ENCODE data around the gene SH3BGRL2. TPM values are rescaled to one million over a fixed set of nuclear protein-coding genes. Genes with fewer than 3 reads are reported as not detected.

Gene SH3BGRL2
- total RNA-seq, 1 experiment from 2014 or later, result 13.8 TPM

DNA sequence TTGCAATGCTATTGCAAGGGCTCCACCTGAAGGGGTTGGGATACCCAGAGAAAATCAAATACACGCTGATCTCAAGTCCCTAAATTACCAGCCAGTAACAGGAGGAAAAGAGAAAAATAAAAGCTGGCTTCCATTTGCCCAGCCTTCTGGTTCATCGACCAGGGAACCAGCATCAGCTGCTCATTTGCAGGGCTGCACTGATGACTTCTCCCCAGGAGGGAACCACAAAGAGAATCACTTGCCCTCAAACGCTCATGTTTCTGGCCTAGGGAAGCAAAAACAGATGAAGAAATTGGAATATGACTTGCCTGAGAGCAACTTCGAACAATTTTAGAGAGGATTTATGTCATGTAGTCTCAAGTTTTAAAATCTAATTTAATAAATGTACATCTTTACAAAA, 119.7 kb downstream of the SH3BGRL2 start:
- TF ChIP-seq TEAD1 (CRISPR knock-in tag; IDR thresholded peaks at IDR 0.05) (no peak), TEAD4 (CRISPR knock-in tag; IDR thresholded peaks at IDR 0.05) (no peak), ZNF317 (CRISPR knock-in tag; IDR thresholded peaks at IDR 0.05; ENCODE audit: borderline replicate concordance, low read depth) (no peak), GTF2I (CRISPR knock-in tag; conservative IDR thresholded peaks at IDR 0.05) (no peak), RORB (CRISPR knock-in tag; IDR thresholded peaks at IDR 0.05) (no peak), PREB (CRISPR knock-in tag; IDR thresholded peaks at IDR 0.05; ENCODE audit: borderline replicate concordance) (no peak), NR2C2 (CRISPR knock-in tag; IDR thresholded peaks at IDR 0.05) (no peak), NFE2L1 (CRISPR knock-in tag; IDR thresholded peaks at IDR 0.05) (no peak), ZNF396 (CRISPR knock-in tag; IDR thresholded peaks at IDR 0.05; ENCODE audit: borderline replicate concordance) (no peak), PRDM15 (CRISPR knock-in tag; IDR thresholded peaks at IDR 0.05) (no peak), MYBL2 (CRISPR knock-in tag; IDR thresholded peaks at IDR 0.05) (no peak), ZNF263 (CRISPR knock-in tag; IDR thresholded peaks at IDR 0.05; ENCODE audit: low read depth) (no peak), FOXP1 (CRISPR knock-in tag; IDR thresholded peaks at IDR 0.05; ENCODE audit: borderline replicate concordance) (no peak), AR (CRISPR knock-in tag; IDR thresholded peaks at IDR 0.05) (no peak), SMAD4 (CRISPR knock-in tag; IDR thresholded peaks at IDR 0.05) (no peak)
- TF ChIP-seq, protein P1, sequence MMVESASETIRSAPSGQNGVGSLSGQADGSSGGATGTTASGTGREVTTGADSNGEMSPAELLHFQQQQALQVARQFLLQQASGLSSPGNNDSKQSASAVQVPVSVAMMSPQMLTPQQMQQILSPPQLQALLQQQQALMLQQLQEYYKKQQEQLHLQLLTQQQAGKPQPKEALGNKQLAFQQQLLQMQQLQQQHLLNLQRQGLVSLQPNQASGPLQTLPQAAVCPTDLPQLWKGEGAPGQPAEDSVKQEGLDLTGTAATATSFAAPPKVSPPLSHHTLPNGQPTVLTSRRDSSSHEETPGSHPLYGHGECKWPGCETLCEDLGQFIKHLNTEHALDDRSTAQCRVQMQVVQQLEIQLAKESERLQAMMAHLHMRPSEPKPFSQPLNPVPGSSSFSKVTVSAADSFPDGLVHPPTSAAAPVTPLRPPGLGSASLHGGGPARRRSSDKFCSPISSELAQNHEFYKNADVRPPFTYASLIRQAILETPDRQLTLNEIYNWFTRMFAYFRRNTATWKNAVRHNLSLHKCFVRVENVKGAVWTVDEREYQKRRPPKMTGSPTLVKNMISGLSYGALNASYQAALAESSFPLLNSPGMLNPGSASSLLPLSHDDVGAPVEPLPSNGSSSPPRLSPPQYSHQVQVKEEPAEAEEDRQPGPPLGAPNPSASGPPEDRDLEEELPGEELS (CRISPR knock-in tag; IDR thresholded peaks at IDR 0.05), result no peak
- TF ChIP-seq, protein P2, sequence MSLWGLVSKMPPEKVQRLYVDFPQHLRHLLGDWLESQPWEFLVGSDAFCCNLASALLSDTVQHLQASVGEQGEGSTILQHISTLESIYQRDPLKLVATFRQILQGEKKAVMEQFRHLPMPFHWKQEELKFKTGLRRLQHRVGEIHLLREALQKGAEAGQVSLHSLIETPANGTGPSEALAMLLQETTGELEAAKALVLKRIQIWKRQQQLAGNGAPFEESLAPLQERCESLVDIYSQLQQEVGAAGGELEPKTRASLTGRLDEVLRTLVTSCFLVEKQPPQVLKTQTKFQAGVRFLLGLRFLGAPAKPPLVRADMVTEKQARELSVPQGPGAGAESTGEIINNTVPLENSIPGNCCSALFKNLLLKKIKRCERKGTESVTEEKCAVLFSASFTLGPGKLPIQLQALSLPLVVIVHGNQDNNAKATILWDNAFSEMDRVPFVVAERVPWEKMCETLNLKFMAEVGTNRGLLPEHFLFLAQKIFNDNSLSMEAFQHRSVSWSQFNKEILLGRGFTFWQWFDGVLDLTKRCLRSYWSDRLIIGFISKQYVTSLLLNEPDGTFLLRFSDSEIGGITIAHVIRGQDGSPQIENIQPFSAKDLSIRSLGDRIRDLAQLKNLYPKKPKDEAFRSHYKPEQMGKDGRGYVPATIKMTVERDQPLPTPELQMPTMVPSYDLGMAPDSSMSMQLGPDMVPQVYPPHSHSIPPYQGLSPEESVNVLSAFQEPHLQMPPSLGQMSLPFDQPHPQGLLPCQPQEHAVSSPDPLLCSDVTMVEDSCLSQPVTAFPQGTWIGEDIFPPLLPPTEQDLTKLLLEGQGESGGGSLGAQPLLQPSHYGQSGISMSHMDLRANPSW (CRISPR knock-in tag; conservative IDR thresholded peaks at IDR 0.05; ENCODE audit: low read depth), result no peak
- TF ChIP-seq, protein P3, sequence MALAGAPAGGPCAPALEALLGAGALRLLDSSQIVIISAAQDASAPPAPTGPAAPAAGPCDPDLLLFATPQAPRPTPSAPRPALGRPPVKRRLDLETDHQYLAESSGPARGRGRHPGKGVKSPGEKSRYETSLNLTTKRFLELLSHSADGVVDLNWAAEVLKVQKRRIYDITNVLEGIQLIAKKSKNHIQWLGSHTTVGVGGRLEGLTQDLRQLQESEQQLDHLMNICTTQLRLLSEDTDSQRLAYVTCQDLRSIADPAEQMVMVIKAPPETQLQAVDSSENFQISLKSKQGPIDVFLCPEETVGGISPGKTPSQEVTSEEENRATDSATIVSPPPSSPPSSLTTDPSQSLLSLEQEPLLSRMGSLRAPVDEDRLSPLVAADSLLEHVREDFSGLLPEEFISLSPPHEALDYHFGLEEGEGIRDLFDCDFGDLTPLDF (CRISPR knock-in tag; IDR thresholded peaks at IDR 0.05), result no peak
- ATAC-seq (peak; percentile 83), DNase-seq (ENCODE audit: low spot score) (peak; percentile 12)
- H3K4me3 Mint-ChIP-seq, result no peak overlapping the region
- ChIA-PET POLR2A (no interaction called here), CTCF (interaction anchor here (1.1 to 3.6 kb wide), 4 partner anchors 12 to 118 kb away, joined by 3 to 15 read pairs (median 8); no protein-coding TSS in a partner anchor)
- peaks cover 7% of the 10 kb centered on the region for H3K9me3 Mint-ChIP-seq
- H3K27ac Mint-ChIP-seq, result no peak overlapping the region
- H3K27me3 Mint-ChIP-seq (ENCODE audit: low read depth), result peaks cover 4% of the 10 kb centered on the region; the same call in 1 of the 2 replicates
- peaks cover 12% of the 10 kb centered on the region for H3K4me1 Mint-ChIP-seq
- peaks cover 5% of the 10 kb centered on the region; the same call in 1 of the 2 replicates for H3K36me3 Mint-ChIP-seq
